Natural killer cell treated with Interleukin-12 subunit alpha and Interleukin-12 subunit beta and Interleukin-15 and Interleukin-18, amount 100 ng/mL, for 72 hours (primary cell): ENCODE data around the gene CDC42SE2. TPM values are rescaled to one million over a fixed set of nuclear protein-coding genes. Genes with fewer than 3 reads are reported as not detected.

Source experiments
- ATAC-seq, 2 donors: fragments of 150-1000 bp; cut with Tn5 transposase in 1 of 2; sonication (Bioruptor Pico), chemical (Tn5 transposase) in 1 of 2; 2 replicates each; pipeline ENCODE4 v1.10.0; 2021
- DNase-seq: peaks from one replicate; pipeline ENCODE4 v3.0.0; 2022; ENCODE audit warnings: low spot score
- H3K27ac Mint-ChIP-seq, 2 donors: 1 replicate in 1 of 2; 2 replicates in 1 of 2; pipeline ENCODE4 v1.8.0; 2022; ENCODE audit warnings: mixed read lengths in 2 of 2, mild to moderate bottlenecking in 1 of 2, moderate library complexity in 1 of 2
- H3K27me3 Mint-ChIP-seq, 2 donors: 1 replicate in 1 of 2; 2 replicates in 1 of 2; pipeline ENCODE4 v1.8.0; 2022; ENCODE audit warnings: mixed read lengths in 2 of 2
- H3K36me3 Mint-ChIP-seq: one replicate; pipeline ENCODE4 v1.8.0; 2022; ENCODE audit warnings: mixed read lengths
- H3K4me1 Mint-ChIP-seq, 2 donors: 1 replicate in 1 of 2; 2 replicates in 1 of 2; pipeline ENCODE4 v1.8.0; 2022; ENCODE audit warnings: low read depth in 2 of 2, mixed read lengths in 2 of 2, mild to moderate bottlenecking in 1 of 2
- H3K4me3 Mint-ChIP-seq: one replicate; pipeline ENCODE4 v1.8.0; 2022; ENCODE audit warnings: mixed read lengths
- H3K9me3 Mint-ChIP-seq: 2 replicates; pipeline ENCODE4 v1.8.0; 2022; ENCODE audit warnings: mixed read lengths
- total RNA-seq, 2 donors: library from RNA; stranded (reverse); gene quantifications; one replicate each; pipeline ENCODE4 v1.2.3, GENCODE V29; 2022

CDC42SE2 gene, protein sequence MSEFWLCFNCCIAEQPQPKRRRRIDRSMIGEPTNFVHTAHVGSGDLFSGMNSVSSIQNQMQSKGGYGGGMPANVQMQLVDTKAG
- total RNA-seq = 100 to 1,000 TPM in 1 of 2 donors, 10 to 100 TPM in 1; 78.2 to 120 TPM

GRCh38 chr5:131263648-131264450, at the start of gene CDC42SE2:
CDC42SE2 (plus strand) TSS chr5:131264053; CDS start chr5:131359494, 95,441 bp downstream.
- Mint-ChIP-seq H3K4me3 (peak within 1 kb of the TSS; percentile 96), H3K4me1 (peaks cover 26 to 44% of the 10 kb centered on the region in 2 donors), H3K36me3 (peaks cover 6% of the 10 kb centered on the region), H3K27ac (peak within 1 kb of the TSS; percentile 93 to 97), H3K9me3 (no peaks in the 10 kb centered on the region), H3K27me3 (no peaks in the 10 kb centered on the region)
- peak; percentile 93 for DNase-seq
- peak; percentile 97 for ATAC-seq

DNA sequence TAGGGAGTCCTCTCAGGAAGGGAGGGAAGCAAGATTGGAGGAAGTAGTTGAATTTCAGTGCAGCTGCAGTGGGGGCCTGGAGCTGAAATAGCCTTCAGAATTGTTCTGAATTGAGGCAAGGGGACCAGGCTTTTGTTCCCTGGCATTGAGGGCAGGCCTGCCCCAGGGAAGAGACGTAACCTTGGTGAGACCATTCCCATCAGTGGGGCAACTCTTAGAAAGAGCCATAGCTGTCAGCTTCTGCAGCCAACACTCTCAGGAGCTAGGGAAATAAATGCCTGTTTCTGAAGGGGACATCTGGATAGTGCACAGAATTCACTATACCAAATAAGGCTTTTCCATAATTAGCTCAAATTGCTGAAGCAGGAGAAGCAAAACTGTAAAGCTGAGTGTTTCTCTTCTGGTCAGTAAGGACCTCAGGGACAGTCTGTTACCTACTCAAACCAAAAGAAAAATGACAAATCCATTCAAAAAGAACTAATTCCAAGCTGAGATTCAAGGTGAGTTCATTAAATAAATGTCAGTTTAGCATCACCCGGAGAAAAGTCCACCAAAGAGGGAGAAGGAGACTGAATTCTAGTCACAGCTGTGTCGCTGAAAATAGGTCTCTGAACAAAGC, 49.1 kb upstream of the CDC42SE2 start:
- no peaks in the 10 kb centered on the region for H3K9me3 Mint-ChIP-seq
- no peaks in the 10 kb centered on the region for H3K27me3 Mint-ChIP-seq
- no peaks in the 10 kb centered on the region for H3K36me3 Mint-ChIP-seq
- ATAC-seq = no peak
- peaks cover 11 to 26% of the 10 kb centered on the region in 2 donors for H3K4me1 Mint-ChIP-seq
- H3K27ac Mint-ChIP-seq = peak overlapping the region in 1 of 2 donors; percentile 15
- no peak for DNase-seq
- no peak overlapping the region for H3K4me3 Mint-ChIP-seq

GRCh38 chr5:131217791-131218190, 46.1 kb upstream of the CDC42SE2 start:
- ATAC-seq = no peak
- no peak overlapping the region for H3K27ac Mint-ChIP-seq
- no peak overlapping the region for H3K4me3 Mint-ChIP-seq
- peaks cover 0 to 8% of the 10 kb centered on the region in 2 donors for H3K4me1 Mint-ChIP-seq
- DNase-seq = no peak
- no peaks in the 10 kb centered on the region for H3K27me3 Mint-ChIP-seq
- no peaks in the 10 kb centered on the region for H3K9me3 Mint-ChIP-seq
- H3K36me3 Mint-ChIP-seq = no peaks in the 10 kb centered on the region

- DNase-seq = no peak
- Mint-ChIP-seq H3K9me3 (no peaks in the 10 kb centered on the region), H3K27ac (no peak overlapping the region), H3K36me3 (no peaks in the 10 kb centered on the region), H3K27me3 (no peaks in the 10 kb centered on the region), H3K4me3 (no peak overlapping the region), H3K4me1 (peaks cover 0 to 8% of the 10 kb centered on the region in 2 donors)
- ATAC-seq = no peak
Measured at GRCh38 chr5:131218392-131218791, 45.5 kb upstream of the CDC42SE2 start.

- Mint-ChIP-seq H3K27ac (no peak overlapping the region), H3K4me1 (peaks cover 0 to 5% of the 10 kb centered on the region in 2 donors), H3K9me3 (no peaks in the 10 kb centered on the region), H3K27me3 (no peaks in the 10 kb centered on the region), H3K36me3 (no peaks in the 10 kb centered on the region), H3K4me3 (no peak overlapping the region)
- no peak for DNase-seq
- ATAC-seq = no peak
Measured at GRCh38 chr5:131220566-131220965, 43.3 kb upstream of the CDC42SE2 start.

GRCh38 chr5:131221008-131221703, 42.7 kb upstream of the CDC42SE2 start:
- ATAC-seq = no peak
- Mint-ChIP-seq H3K4me1 (peaks cover 0 to 5% of the 10 kb centered on the region in 2 donors), H3K36me3 (no peaks in the 10 kb centered on the region), H3K27ac (peak overlapping the region in 1 of 2 donors; percentile 39), H3K27me3 (no peaks in the 10 kb centered on the region), H3K4me3 (no peak overlapping the region), H3K9me3 (no peaks in the 10 kb centered on the region)
- no peak for DNase-seq

DNA sequence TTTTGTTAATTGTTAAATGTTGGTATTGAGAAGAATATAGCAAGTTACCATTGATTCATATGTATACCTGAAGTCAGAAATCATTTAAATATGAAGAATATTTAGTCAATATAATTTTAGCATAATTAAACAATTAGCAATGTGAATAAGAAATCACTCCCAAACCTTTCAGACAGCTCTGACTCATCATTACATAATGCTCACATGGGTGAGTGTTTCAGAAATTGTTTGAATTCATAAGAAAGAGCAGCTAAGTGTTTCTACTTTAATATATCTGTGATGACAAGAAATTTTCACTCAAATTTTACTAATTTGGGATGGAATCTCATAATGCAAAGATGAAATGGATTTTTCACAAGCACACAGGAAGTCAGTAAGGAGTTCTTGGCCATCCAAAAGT, 42.0 kb upstream of the CDC42SE2 start:
- no peak for DNase-seq
- peaks cover 0 to 5% of the 10 kb centered on the region in 2 donors for H3K4me1 Mint-ChIP-seq
- no peaks in the 10 kb centered on the region for H3K9me3 Mint-ChIP-seq
- H3K4me3 Mint-ChIP-seq = no peak overlapping the region
- ATAC-seq = no peak
- H3K27ac Mint-ChIP-seq = peak overlapping the region in 1 of 2 donors; percentile 39
- no peaks in the 10 kb centered on the region for H3K27me3 Mint-ChIP-seq
- H3K36me3 Mint-ChIP-seq = no peaks in the 10 kb centered on the region

- no peak overlapping the region for H3K27ac Mint-ChIP-seq
- no peak overlapping the region for H3K4me3 Mint-ChIP-seq
- no peak for DNase-seq
- ATAC-seq = no peak
- peaks cover 0 to 5% of the 10 kb centered on the region in 2 donors for H3K4me1 Mint-ChIP-seq
- H3K36me3 Mint-ChIP-seq = no peaks in the 10 kb centered on the region
- H3K9me3 Mint-ChIP-seq = no peaks in the 10 kb centered on the region
- H3K27me3 Mint-ChIP-seq = no peaks in the 10 kb centered on the region
Measured at GRCh38 chr5:131222731-131223130, 41.1 kb upstream of the CDC42SE2 start.

DNA sequence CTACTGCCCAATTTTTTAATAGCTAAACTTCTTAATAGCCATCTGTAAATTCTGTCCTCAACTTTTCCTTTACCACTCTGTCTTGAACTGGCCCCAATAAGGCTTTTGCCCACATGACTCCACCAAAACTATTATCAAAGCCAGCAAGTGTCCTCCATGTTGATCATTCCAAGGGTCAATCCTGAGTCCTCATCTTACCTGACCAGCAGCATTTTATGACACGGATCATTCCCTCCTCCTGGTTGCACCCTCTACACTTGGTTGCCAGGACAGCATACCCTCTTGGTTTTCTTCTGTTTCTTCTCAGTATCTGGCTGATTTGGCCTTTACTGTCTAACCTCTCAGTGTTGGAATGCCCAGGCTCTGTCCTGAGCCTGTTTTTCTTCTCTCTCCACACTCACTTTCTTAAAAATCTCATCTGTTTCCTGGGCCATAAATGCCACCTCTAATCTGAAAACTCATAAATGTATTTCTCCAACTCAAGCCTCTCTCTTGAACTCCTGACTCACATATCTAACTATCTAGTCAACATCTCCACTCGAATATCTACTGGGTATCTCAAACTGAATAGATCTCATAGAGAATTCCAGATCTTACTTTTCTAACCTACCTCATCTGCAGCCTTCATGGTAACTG, 40.0 kb upstream of the CDC42SE2 start:
- Mint-ChIP-seq H3K27me3 (no peaks in the 10 kb centered on the region), H3K4me3 (no peak overlapping the region), H3K27ac (no peak overlapping the region)

DNA sequence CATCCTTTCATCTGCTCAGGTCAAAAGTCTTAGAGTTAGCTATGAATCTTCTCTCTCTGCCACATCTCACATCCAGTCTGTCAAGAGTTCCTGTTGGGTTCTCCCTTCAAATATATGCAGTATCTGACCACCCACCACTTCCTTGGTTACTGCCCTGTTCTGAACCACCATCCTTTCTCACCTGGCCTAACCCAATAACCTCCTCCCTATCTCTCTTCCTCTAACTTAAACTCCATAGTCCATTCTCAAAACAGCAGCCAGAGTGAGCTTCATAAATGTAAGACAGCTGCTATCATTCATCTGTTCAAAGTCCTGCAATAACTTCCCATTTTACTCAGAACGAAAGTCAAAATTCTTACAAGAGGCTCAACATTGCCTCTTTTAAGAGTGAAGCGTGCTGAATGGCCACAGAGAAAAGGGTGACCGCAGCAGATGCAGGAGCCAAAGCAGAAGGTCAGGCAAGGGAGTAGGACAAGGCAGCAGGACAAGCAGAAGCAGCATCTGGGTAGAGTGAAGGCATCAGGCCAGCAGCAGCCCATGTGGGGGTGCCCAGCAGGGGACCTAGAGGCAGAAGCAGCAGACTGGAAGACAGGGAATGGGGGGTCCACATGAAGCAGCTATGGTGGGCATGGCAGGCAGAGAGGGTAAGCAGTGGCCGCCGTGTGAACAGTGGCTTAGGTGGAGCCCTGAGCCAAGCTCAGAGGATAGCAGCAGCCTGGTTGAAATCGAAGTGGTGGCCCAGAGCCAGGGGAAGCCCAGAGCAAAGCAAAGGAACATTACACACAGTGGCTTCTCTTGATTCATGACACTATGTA, 39.3 kb upstream of the CDC42SE2 start:
- Mint-ChIP-seq H3K4me3 (no peak overlapping the region), H3K27me3 (no peaks in the 10 kb centered on the region), H3K4me1 (peaks cover 0 to 2% of the 10 kb centered on the region in 2 donors), H3K9me3 (no peaks in the 10 kb centered on the region), H3K27ac (no peak overlapping the region), H3K36me3 (no peaks in the 10 kb centered on the region)
- no peak for DNase-seq
- peak; percentile 71 to 76 for ATAC-seq

More for the DNA sequence above, 40.0 kb upstream of the CDC42SE2 start:
- DNase-seq (no peak), ATAC-seq (no peak)
- Mint-ChIP-seq H3K36me3 (no peaks in the 10 kb centered on the region), H3K9me3 (no peaks in the 10 kb centered on the region), H3K4me1 (peaks cover 0 to 5% of the 10 kb centered on the region in 2 donors)

GRCh38 chr5:131225282-131225974, 38.4 kb upstream of the CDC42SE2 start:
- Mint-ChIP-seq H3K27me3 (no peaks in the 10 kb centered on the region), H3K27ac (no peak overlapping the region), H3K4me1 (peaks cover 0 to 4% of the 10 kb centered on the region in 2 donors), H3K4me3 (no peak overlapping the region), H3K36me3 (no peaks in the 10 kb centered on the region), H3K9me3 (no peaks in the 10 kb centered on the region)
- ATAC-seq (no peak), DNase-seq (no peak)

DNA sequence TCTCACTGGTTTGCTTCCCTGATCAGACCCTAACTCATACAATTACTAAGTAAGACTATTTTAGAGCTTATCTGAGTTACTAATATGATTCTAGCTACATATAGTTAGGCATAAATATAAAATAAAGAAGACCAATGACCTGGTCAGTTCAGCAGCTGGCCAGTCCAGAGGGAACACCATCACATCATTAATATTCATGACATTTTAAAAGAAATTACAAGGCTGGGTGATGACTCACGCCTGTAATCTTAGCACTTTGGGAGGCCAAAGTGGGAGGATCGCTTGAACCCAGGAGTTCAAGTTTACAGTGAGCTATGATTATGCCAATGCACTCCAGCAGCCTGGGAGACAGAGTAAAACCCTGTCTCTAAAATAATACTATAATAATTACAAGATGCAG, 37.0 kb upstream of the CDC42SE2 start:
- no peak for ATAC-seq
- peaks cover 0 to 3% of the 10 kb centered on the region in 2 donors for H3K4me1 Mint-ChIP-seq
- DNase-seq = no peak
- H3K27me3 Mint-ChIP-seq = no peaks in the 10 kb centered on the region
- H3K27ac Mint-ChIP-seq = no peak overlapping the region
- no peaks in the 10 kb centered on the region for H3K9me3 Mint-ChIP-seq
- H3K4me3 Mint-ChIP-seq = no peak overlapping the region
- no peaks in the 10 kb centered on the region for H3K36me3 Mint-ChIP-seq
